Measurements from ENCODE around the gene DDX10. TPM values are rescaled to one million over a fixed set of nuclear protein-coding genes. Genes with fewer than 3 reads are reported as not detected.

Gene DDX10
- total RNA-seq, 2 donors from 2014 or later = 25.0 to 45.3 TPM

GRCh38 chr11:108824545-108824944 lies 159.7 kb downstream of the DDX10 start:
- no peaks in the 10 kb centered on the region for H3K27me3 Mint-ChIP-seq
- no peak for ATAC-seq (replicated peaks)
- no peaks in the 10 kb centered on the region for H3K9me3 Mint-ChIP-seq
- H3K36me3 Mint-ChIP-seq (ENCODE audit: low read depth) = no peaks in the 10 kb centered on the region
- H3K27ac Mint-ChIP-seq = no peak overlapping the region
- no peak overlapping the region for H3K4me3 Mint-ChIP-seq
- H3K4me1 Mint-ChIP-seq = peaks cover 6% of the 10 kb centered on the region

- H3K4me3 Mint-ChIP-seq = no peak overlapping the region
- H3K4me1 Mint-ChIP-seq = peaks cover 15% of the 10 kb centered on the region
- H3K27me3 Mint-ChIP-seq = no peaks in the 10 kb centered on the region
- H3K27ac Mint-ChIP-seq = no peak overlapping the region
- no peak for ATAC-seq (replicated peaks)
- peaks cover 7% of the 10 kb centered on the region for H3K36me3 Mint-ChIP-seq (ENCODE audit: low read depth)
- H3K9me3 Mint-ChIP-seq = no peaks in the 10 kb centered on the region
Observed at GRCh38 chr11:108825381-108825780, 160.5 kb downstream of the DDX10 start.

- peaks cover 18% of the 10 kb centered on the region for H3K4me1 Mint-ChIP-seq
- H3K4me3 Mint-ChIP-seq = no peak overlapping the region
- ATAC-seq (replicated peaks) = no peak
- no peak overlapping the region for H3K27ac Mint-ChIP-seq
- peaks cover 9% of the 10 kb centered on the region for H3K36me3 Mint-ChIP-seq (ENCODE audit: low read depth)
- no peaks in the 10 kb centered on the region for H3K27me3 Mint-ChIP-seq
- H3K9me3 Mint-ChIP-seq = no peaks in the 10 kb centered on the region
Observed at GRCh38 chr11:108826136-108826535, 161.3 kb downstream of the DDX10 start.

- Mint-ChIP-seq H3K9me3 (no peaks in the 10 kb centered on the region), H3K27me3 (no peaks in the 10 kb centered on the region), H3K36me3 (ENCODE audit: low read depth) (peaks cover 27% of the 10 kb centered on the region), H3K27ac (no peak overlapping the region), H3K4me3 (no peak overlapping the region), H3K4me1 (peaks cover 12% of the 10 kb centered on the region)
- ATAC-seq (replicated peaks) = no peak
Observed at GRCh38 chr11:108835624-108836023, 170.8 kb downstream of the DDX10 start.

GRCh38 chr11:108836541-108836940 lies 171.7 kb downstream of the DDX10 start:
- no peaks in the 10 kb centered on the region for H3K27me3 Mint-ChIP-seq
- H3K27ac Mint-ChIP-seq = no peak overlapping the region
- H3K9me3 Mint-ChIP-seq = no peaks in the 10 kb centered on the region
- H3K4me1 Mint-ChIP-seq = peaks cover 14% of the 10 kb centered on the region
- ATAC-seq (replicated peaks) = no peak
- no peak overlapping the region for H3K4me3 Mint-ChIP-seq
- peaks cover 36% of the 10 kb centered on the region for H3K36me3 Mint-ChIP-seq (ENCODE audit: low read depth)

GRCh38 chr11:108838102-108838791 lies 173.4 kb downstream of the DDX10 start:
- no peaks in the 10 kb centered on the region for H3K9me3 Mint-ChIP-seq
- peaks cover 14% of the 10 kb centered on the region for H3K4me1 Mint-ChIP-seq
- no peak overlapping the region for H3K27ac Mint-ChIP-seq
- no peaks in the 10 kb centered on the region for H3K27me3 Mint-ChIP-seq
- ATAC-seq (replicated peaks) = no peak
- peaks cover 46% of the 10 kb centered on the region for H3K36me3 Mint-ChIP-seq (ENCODE audit: low read depth)
- no peak overlapping the region for H3K4me3 Mint-ChIP-seq

- Mint-ChIP-seq H3K4me3 (no peak overlapping the region), H3K4me1 (peaks cover 14% of the 10 kb centered on the region), H3K27ac (no peak overlapping the region), H3K36me3 (ENCODE audit: low read depth) (peaks cover 51% of the 10 kb centered on the region), H3K9me3 (no peaks in the 10 kb centered on the region), H3K27me3 (no peaks in the 10 kb centered on the region)
- no peak for ATAC-seq (replicated peaks)
Observed at GRCh38 chr11:108838792-108839105, 173.9 kb downstream of the DDX10 start.

- Mint-ChIP-seq H3K4me3 (no peak overlapping the region), H3K4me1 (no peaks in the 10 kb centered on the region), H3K27me3 (no peaks in the 10 kb centered on the region), H3K27ac (no peak overlapping the region), H3K36me3 (ENCODE audit: low read depth) (peaks cover 41% of the 10 kb centered on the region), H3K9me3 (no peaks in the 10 kb centered on the region)
- ATAC-seq (replicated peaks) = no peak
Observed at GRCh38 chr11:108846009-108846408, 181.1 kb downstream of the DDX10 start.

- H3K36me3 Mint-ChIP-seq (ENCODE audit: low read depth) = peaks cover 37% of the 10 kb centered on the region
- no peak for ATAC-seq (replicated peaks)
- no peak overlapping the region for H3K4me3 Mint-ChIP-seq
- H3K9me3 Mint-ChIP-seq = no peaks in the 10 kb centered on the region
- no peaks in the 10 kb centered on the region for H3K27me3 Mint-ChIP-seq
- peak overlapping the region; percentile 21 for H3K27ac Mint-ChIP-seq
- H3K4me1 Mint-ChIP-seq = peaks cover 2% of the 10 kb centered on the region
Observed at GRCh38 chr11:108847298-108847990, 182.6 kb downstream of the DDX10 start.

GRCh38 chr11:108851781-108852180 lies 186.9 kb downstream of the DDX10 start:
- H3K27me3 Mint-ChIP-seq = no peaks in the 10 kb centered on the region
- no peak overlapping the region for H3K4me3 Mint-ChIP-seq
- no peak overlapping the region for H3K27ac Mint-ChIP-seq
- no peaks in the 10 kb centered on the region for H3K9me3 Mint-ChIP-seq
- H3K36me3 Mint-ChIP-seq (ENCODE audit: low read depth) = peaks cover 16% of the 10 kb centered on the region
- no peak for ATAC-seq (replicated peaks)
- peaks cover 19% of the 10 kb centered on the region for H3K4me1 Mint-ChIP-seq

GRCh38 chr11:108852701-108853100 lies 187.8 kb downstream of the DDX10 start:
- H3K27ac Mint-ChIP-seq = no peak overlapping the region
- ATAC-seq (replicated peaks) = peak; percentile 15
- H3K9me3 Mint-ChIP-seq = no peaks in the 10 kb centered on the region
- peaks cover 19% of the 10 kb centered on the region for H3K4me1 Mint-ChIP-seq
- no peak overlapping the region for H3K4me3 Mint-ChIP-seq
- H3K27me3 Mint-ChIP-seq = no peaks in the 10 kb centered on the region
- H3K36me3 Mint-ChIP-seq (ENCODE audit: low read depth) = peaks cover 11% of the 10 kb centered on the region

- H3K27me3 Mint-ChIP-seq = no peaks in the 10 kb centered on the region
- ATAC-seq (replicated peaks) = no peak
- peak overlapping the region; percentile 88 for H3K27ac Mint-ChIP-seq
- H3K9me3 Mint-ChIP-seq = no peaks in the 10 kb centered on the region
- H3K36me3 Mint-ChIP-seq (ENCODE audit: low read depth) = peaks cover 9% of the 10 kb centered on the region
- H3K4me1 Mint-ChIP-seq = peaks cover 19% of the 10 kb centered on the region
- peak overlapping the region; percentile 85 for H3K4me3 Mint-ChIP-seq
Observed at GRCh38 chr11:108853151-108853550, 188.3 kb downstream of the DDX10 start.

GRCh38 chr11:108853864-108854263 lies 189.0 kb downstream of the DDX10 start:
- peak overlapping the region; percentile 88 for H3K27ac Mint-ChIP-seq
- no peaks in the 10 kb centered on the region for H3K27me3 Mint-ChIP-seq
- H3K4me3 Mint-ChIP-seq = peak overlapping the region; percentile 85
- H3K4me1 Mint-ChIP-seq = peaks cover 19% of the 10 kb centered on the region
- peak; percentile 34 for ATAC-seq (replicated peaks)
- H3K9me3 Mint-ChIP-seq = no peaks in the 10 kb centered on the region
- H3K36me3 Mint-ChIP-seq (ENCODE audit: low read depth) = peaks cover 9% of the 10 kb centered on the region

GRCh38 chr11:108854346-108854745 lies 189.5 kb downstream of the DDX10 start:
- Mint-ChIP-seq H3K4me3 (peak overlapping the region; percentile 85), H3K9me3 (no peaks in the 10 kb centered on the region), H3K27ac (peak overlapping the region; percentile 88), H3K27me3 (no peaks in the 10 kb centered on the region), H3K36me3 (ENCODE audit: low read depth) (peaks cover 9% of the 10 kb centered on the region), H3K4me1 (peaks cover 19% of the 10 kb centered on the region)
- peak; percentile 88 for ATAC-seq (replicated peaks)

GRCh38 chr11:108857382-108857781 lies 192.5 kb downstream of the DDX10 start:
- no peaks in the 10 kb centered on the region for H3K27me3 Mint-ChIP-seq
- no peak overlapping the region for H3K4me3 Mint-ChIP-seq
- peaks cover 17% of the 10 kb centered on the region for H3K4me1 Mint-ChIP-seq
- ATAC-seq (replicated peaks) = no peak
- H3K27ac Mint-ChIP-seq = no peak overlapping the region
- no peaks in the 10 kb centered on the region for H3K9me3 Mint-ChIP-seq
- peaks cover 6% of the 10 kb centered on the region for H3K36me3 Mint-ChIP-seq (ENCODE audit: low read depth)
